ENCODE measurements around the gene EIF4EBP2. TPM values are rescaled to one million over a fixed set of nuclear protein-coding genes. Genes with fewer than 3 reads are reported as not detected.

The EIF4EBP2 gene, protein sequence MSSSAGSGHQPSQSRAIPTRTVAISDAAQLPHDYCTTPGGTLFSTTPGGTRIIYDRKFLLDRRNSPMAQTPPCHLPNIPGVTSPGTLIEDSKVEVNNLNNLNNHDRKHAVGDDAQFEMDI
- total RNA-seq = 58.5 and 63.9 TPM in 2 replicates

DNA sequence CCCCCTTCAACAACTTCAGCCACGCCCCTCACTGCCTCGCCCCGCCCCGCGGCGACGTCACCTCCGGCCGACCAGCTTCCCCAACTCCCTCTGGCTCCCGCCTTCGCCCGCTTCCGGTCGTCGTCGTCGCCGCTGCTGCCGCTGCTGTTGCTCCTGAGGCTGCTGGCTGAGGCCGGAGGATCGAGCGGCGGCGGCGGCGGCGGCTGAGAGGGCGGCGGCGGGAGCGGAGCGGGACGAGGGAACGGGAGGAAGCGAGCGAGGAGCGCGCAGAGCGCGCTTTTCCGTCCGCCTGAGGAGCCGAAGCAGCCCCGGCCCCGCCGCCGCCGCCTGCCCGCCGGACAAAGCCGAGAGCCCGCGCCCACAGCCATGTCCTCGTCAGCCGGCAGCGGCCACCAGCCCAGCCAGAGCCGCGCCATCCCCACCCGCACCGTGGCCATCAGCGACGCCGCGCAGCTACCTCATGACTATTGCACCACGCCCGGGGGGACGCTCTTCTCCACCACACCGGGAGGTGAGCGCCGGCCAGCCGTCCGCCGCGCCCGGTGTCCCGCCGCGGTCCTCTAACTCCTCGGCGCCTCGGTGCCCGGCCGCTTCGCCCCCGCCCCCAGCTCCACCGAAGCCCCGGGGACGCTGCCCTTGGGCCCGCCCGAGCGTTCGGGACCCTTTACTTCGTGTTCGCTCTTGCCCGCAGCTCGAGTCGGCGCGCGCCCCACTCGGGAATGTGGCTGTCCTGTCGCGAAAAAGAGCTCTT is at the start of gene EIF4EBP2:
EIF4EBP2 (plus strand) TSS at position 110 of the 751 bp plus-strand sequence; CDS start at position 367, 257 bp downstream.

DNA sequence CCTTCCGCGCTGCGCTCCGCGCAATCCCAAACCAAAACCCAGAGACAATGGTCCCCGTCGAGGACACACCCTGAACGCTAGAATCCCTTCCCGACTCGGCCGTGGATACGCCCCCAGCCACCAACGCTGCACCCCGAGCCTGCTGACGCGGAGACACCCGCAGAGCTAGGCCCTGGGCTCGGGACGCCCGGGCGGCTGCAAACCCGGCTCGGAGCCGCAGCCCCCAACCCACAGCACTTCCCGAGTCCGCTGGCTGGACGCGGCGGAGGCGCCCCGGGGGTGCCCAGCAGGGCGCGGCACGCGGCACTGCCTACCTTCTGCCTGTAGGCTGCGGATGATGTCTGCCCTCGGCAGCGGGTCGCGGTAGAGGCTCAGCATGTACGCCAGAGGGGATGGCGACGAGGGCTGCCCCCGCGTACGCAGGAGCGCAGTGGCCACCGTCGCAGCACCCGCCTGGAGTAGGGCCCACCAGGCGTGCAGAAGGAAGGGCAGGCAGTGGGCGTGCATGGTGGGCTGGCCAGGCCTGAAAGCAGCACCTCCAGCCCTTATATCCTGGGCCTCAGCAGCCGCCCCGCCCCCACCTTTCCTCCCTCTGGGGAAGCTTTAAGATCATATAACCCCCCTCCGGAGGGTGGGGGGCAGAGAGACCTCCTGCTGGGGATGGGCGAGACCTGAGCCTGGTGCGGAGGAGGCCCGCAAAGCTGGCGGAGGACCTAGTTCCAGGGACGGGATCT is 37.4 kb downstream of the EIF4EBP2 start, which contains the start of gene NODAL:
NODAL (minus strand) TSS at position 521 of the 734 bp plus-strand sequence; CDS start at position 507, 14 bp downstream.

Other genes with a start within 250 kb of the EIF4EBP2 start
- 260 and 285 TPM in 2 replicates for gene SAR1A, start 233.6 kb upstream of the EIF4EBP2 start, total RNA-seq
- gene PPA1, start 170.7 kb upstream of the EIF4EBP2 start, total RNA-seq = 138 and 158 TPM in 2 replicates
- gene NPFFR1, start 120.1 kb upstream of the EIF4EBP2 start, total RNA-seq = not detected in 2 replicates
- 3.8 and 4.7 TPM in 2 replicates for gene LRRC20, start 21.5 kb upstream of the EIF4EBP2 start, total RNA-seq
- gene NODAL, start 37.5 kb downstream of the EIF4EBP2 start, total RNA-seq = not detected in 2 replicates
- 0.12 and 0.16 TPM in 2 replicates for gene PALD1, start 74.6 kb downstream of the EIF4EBP2 start, total RNA-seq
- not detected in 2 replicates for gene PRF1, start 198.6 kb downstream of the EIF4EBP2 start, total RNA-seq

All from hair follicle dermal papilla cell (primary cell).